ENCODE data around the gene PREX1.

The PREX1 gene

GRCh38 chr20:48722002-48722731 lies 105.6 kb downstream of the PREX1 start:
- DNase-seq (ENCODE audit: low read depth in 1 of 2, low spot score in 1 of 2), result peak; percentile 81 to 94
- TF ChIP-seq REST (IDR thresholded peaks at IDR 0.05; ENCODE audit: insufficient replicate concordance, low read depth) (no peak), SPI1 (IDR thresholded peaks at IDR 0.05; ENCODE audit: borderline replicate concordance, low read depth) (no peak), POLR2AphosphoS5 (IDR thresholded peaks at IDR 0.05; ENCODE audit: low read depth) (no peak; the same call in 1 of the 2 replicates), GABPA (IDR thresholded peaks at IDR 0.05; ENCODE audit: low read depth) (no peak)
- TF ChIP-seq, protein P1, sequence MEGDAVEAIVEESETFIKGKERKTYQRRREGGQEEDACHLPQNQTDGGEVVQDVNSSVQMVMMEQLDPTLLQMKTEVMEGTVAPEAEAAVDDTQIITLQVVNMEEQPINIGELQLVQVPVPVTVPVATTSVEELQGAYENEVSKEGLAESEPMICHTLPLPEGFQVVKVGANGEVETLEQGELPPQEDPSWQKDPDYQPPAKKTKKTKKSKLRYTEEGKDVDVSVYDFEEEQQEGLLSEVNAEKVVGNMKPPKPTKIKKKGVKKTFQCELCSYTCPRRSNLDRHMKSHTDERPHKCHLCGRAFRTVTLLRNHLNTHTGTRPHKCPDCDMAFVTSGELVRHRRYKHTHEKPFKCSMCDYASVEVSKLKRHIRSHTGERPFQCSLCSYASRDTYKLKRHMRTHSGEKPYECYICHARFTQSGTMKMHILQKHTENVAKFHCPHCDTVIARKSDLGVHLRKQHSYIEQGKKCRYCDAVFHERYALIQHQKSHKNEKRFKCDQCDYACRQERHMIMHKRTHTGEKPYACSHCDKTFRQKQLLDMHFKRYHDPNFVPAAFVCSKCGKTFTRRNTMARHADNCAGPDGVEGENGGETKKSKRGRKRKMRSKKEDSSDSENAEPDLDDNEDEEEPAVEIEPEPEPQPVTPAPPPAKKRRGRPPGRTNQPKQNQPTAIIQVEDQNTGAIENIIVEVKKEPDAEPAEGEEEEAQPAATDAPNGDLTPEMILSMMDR (IDR thresholded peaks at IDR 0.05; ENCODE audit: insufficient read depth, low read length), result no peak
- H3K27ac ChIP-seq (replicated peaks), result peak overlapping the region; percentile 83
- H3K4me3 ChIP-seq (replicated peaks; ENCODE audit: insufficient read depth, low read length), result no peak overlapping the region
- no peaks in the 10 kb centered on the region for H3K27me3 ChIP-seq (ENCODE audit: insufficient read depth, poor library complexity, severe bottlenecking)

DNA sequence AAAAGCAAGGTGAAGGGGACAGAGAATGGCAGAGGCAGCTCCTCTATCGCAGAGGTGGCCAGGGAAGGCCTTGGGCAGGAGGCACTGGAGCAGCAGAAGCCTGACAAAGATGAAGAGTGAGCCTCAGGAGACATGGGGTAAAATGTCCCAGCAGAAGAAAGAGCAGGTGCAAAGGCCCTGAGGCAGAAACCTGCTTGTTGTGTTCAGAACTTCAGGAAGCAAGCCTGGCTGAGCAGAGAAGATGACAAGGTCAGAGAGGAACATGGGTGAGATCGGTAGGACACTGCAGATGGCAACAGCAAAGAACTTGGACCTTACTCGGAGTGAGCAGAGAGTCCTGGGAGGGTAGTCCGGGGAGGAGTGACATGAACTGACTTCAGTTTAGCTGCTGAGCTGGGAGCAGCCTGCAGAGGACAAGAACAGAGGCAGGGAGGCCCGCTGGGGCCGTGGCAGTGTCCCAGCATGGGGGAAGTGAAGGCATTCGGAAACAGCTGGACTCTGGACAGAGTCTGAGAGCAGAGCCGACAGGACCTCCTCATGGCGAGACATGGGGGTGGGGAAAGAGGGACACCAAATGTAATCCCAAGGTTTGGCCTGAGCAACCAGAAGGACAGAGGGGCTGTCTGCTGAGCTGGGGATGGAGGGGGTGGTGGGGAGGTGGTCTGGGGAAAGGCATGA lies 106.3 kb downstream of the PREX1 start:
- no peaks in the 10 kb centered on the region for H3K27me3 ChIP-seq (ENCODE audit: insufficient read depth, poor library complexity, severe bottlenecking)
- no peak overlapping the region for H3K4me3 ChIP-seq (replicated peaks; ENCODE audit: insufficient read depth, low read length)
- TF ChIP-seq SPI1 (IDR thresholded peaks at IDR 0.05; ENCODE audit: borderline replicate concordance, low read depth), result no peak
- no peak for TF ChIP-seq REST (IDR thresholded peaks at IDR 0.05; ENCODE audit: insufficient replicate concordance, low read depth)
- TF ChIP-seq, protein P1 (IDR thresholded peaks at IDR 0.05; ENCODE audit: insufficient read depth, low read length), result no peak
- TF ChIP-seq POLR2AphosphoS5 (IDR thresholded peaks at IDR 0.05; ENCODE audit: low read depth), result no peak
- TF ChIP-seq GABPA (IDR thresholded peaks at IDR 0.05; ENCODE audit: low read depth), result no peak
- H3K27ac ChIP-seq (replicated peaks), result peak overlapping the region; percentile 83
- DNase-seq (ENCODE audit: low read depth in 1 of 2, low spot score in 1 of 2), result no peak

DNA sequence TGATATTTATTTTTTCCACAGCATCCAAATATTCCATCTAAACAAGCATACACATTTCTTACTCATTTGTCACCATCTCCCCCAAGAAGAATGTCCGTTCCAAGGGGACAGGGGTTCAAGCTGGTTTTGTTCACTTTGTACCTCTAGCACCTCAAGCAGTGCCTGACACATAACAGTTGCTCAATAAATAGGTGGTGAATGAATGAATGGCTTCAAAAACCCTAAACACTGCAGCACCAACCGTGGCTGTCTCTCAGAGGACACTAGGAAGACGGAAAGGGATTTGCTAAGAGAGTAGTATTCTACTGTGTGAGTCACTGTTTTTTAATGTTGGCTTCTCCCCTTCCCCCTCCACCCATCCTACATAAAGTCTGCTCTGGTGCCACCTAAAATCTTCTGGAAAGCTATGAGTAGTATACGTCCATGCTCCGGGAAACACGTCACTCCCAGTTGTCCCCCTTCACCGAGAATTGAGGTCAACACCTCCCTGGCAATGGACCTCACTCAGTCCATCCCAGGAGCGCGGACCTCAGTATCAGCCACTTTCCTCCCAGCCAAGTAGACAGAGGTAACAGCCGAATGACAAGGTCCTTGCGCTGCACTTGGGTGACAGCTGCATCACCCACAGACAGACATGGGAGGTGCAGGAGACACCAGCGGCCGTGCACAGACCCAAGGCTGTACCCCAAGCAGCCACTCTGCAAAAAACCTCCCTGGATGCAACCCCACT lies 107.4 kb downstream of the PREX1 start:
- no peak overlapping the region for H3K4me3 ChIP-seq (replicated peaks; ENCODE audit: insufficient read depth, low read length)
- no peaks in the 10 kb centered on the region for H3K27me3 ChIP-seq (ENCODE audit: insufficient read depth, poor library complexity, severe bottlenecking)
- no peak overlapping the region for H3K27ac ChIP-seq (replicated peaks)
- TF ChIP-seq, protein P1 (IDR thresholded peaks at IDR 0.05; ENCODE audit: insufficient read depth, low read length), result no peak
- no peak for DNase-seq (ENCODE audit: low read depth in 1 of 2, low spot score in 1 of 2)

Measured in HL-60 (cell line).